WERI-Rb-1 (cell line): ENCODE results near the gene CCDC102A.
A peak's percentile ranks its signal among the peaks of the same experiment; 100 is the strongest.

Experiments
- DNase-seq: peaks from one replicate; pipeline ENCODE4 v3.0.0-alpha.2; 2020
- H3K27ac ChIP-seq: fragments of 250-450 bp; sonication (Bioruptor Pico); 2 replicates; pipeline ENCODE4 v1.5.1; 2020; ENCODE audit warnings: mild to moderate bottlenecking, moderate library complexity
- H3K27me3 ChIP-seq: fragments of 250-450 bp; sonication (Bioruptor Pico); 2 replicates; pipeline ENCODE4 v1.5.1; 2021; ENCODE audit warnings: mild to moderate bottlenecking, low read depth, moderate library complexity; ENCODE audit not compliant: insufficient read depth, severe bottlenecking
- H3K36me3 ChIP-seq: fragments of 250-450 bp; sonication (Bioruptor Pico); 2 replicates; pipeline ENCODE4 v1.5.1; 2020; ENCODE audit warnings: mild to moderate bottlenecking, moderate library complexity
- H3K4me3 ChIP-seq: 2 replicates; pipeline ENCODE4 v1.5.1; 2011; ENCODE audit warnings: low read depth, mild to moderate bottlenecking, control low read depth, low read length
- H3K9me3 ChIP-seq: fragments of 250-450 bp; sonication (Bioruptor Pico); 2 replicates; pipeline ENCODE4 v1.5.1; 2021; ENCODE audit warnings: mild to moderate bottlenecking, moderate library complexity; ENCODE audit not compliant: severe bottlenecking
- TF ChIP-seq, protein P1 (sequence below): IDR thresholded peaks from 2 replicates; pipeline ENCODE4 v1.5.1; 2011; ENCODE audit warnings: low read depth, mild to moderate bottlenecking, control low read depth, inconsistent platforms, low read length

CCDC102A gene

DNA sequence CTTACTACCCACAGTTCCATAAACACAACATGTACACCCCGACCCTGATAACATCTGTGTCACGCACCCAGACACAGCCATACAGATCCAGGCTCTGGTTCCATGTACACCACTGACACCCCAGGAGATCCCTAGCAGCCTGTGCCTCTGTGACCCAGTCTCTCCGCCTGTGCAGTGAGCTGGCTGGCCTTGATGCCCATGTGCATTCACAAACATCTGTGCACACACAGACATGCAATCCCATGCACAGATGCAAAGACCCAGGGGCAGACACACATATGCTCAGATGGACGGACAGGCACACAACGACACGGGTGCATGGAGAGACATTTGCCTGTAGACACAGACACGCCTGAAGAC lies 4.1 kb downstream of the CCDC102A start:
- H3K4me3 ChIP-seq: no peak overlapping the region
- TF ChIP-seq, protein P1, sequence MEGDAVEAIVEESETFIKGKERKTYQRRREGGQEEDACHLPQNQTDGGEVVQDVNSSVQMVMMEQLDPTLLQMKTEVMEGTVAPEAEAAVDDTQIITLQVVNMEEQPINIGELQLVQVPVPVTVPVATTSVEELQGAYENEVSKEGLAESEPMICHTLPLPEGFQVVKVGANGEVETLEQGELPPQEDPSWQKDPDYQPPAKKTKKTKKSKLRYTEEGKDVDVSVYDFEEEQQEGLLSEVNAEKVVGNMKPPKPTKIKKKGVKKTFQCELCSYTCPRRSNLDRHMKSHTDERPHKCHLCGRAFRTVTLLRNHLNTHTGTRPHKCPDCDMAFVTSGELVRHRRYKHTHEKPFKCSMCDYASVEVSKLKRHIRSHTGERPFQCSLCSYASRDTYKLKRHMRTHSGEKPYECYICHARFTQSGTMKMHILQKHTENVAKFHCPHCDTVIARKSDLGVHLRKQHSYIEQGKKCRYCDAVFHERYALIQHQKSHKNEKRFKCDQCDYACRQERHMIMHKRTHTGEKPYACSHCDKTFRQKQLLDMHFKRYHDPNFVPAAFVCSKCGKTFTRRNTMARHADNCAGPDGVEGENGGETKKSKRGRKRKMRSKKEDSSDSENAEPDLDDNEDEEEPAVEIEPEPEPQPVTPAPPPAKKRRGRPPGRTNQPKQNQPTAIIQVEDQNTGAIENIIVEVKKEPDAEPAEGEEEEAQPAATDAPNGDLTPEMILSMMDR: no peak
- DNase-seq: peak; percentile 4
- no peaks in the 10 kb centered on the region for H3K27me3 ChIP-seq
- H3K27ac ChIP-seq: no peak overlapping the region
- H3K9me3 ChIP-seq: no peaks in the 10 kb centered on the region
- H3K36me3 ChIP-seq: no peaks in the 10 kb centered on the region; the same call in 1 of the 2 replicates

DNA sequence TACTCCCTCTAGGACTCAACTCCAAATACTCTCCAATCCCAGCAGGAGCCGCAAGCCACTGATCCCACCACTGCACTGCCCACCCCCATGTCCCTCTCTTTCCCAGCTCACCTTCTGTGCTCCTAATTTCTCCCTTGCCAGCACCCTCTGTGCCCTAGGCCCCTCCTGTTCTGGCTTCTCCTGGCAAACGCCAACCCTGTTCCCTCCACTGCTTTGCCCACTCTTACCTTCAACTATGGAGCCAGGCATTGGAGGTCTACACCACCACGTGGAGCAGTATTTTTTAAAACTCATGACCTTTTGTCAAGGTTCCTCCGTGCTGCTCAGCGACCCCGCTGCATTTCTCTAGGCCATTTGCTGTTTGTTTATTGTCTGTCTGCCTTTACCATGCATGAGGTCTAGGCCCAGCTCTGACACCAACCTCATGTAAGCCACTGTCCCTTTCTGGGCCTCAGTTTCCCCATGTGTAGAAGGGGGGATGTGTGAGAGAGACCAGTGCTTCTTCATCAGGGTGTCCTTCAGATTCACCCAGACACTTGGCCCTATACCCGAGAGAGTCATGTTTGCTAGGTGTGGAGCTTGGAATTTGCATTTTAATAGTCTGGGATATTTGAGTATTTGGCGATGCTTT lies 4.6 kb downstream of the CCDC102A start:
- Histone ChIP-seq H3K4me3 (no peak overlapping the region), H3K36me3 (no peaks in the 10 kb centered on the region; the same call in 1 of the 2 replicates), H3K9me3 (no peaks in the 10 kb centered on the region), H3K27me3 (no peaks in the 10 kb centered on the region), H3K27ac (no peak overlapping the region)
- peak; percentile 1 for DNase-seq
- TF ChIP-seq, protein P1: no peak

DNA sequence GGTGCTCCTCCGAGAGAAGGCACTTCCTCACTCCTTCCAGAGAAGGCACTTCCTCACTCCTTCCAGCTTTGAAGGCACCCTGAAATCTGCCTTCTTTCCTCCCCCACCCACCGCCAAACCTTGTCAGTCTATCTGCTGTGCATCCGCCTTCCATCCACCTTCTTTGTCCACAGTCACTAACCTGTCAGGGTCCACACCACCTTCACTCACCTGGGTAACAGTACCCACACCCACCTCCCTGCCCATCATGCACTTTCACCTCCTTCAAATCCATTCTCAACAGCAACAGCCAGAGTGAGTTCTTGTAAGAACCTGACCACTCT lies 5.2 kb downstream of the CCDC102A start:
- TF ChIP-seq, protein P1: no peak
- no peaks in the 10 kb centered on the region for H3K9me3 ChIP-seq
- no peak overlapping the region for H3K4me3 ChIP-seq
- no peak overlapping the region for H3K27ac ChIP-seq
- no peaks in the 10 kb centered on the region; the same call in 1 of the 2 replicates for H3K36me3 ChIP-seq
- peak; percentile 2 for DNase-seq
- no peaks in the 10 kb centered on the region for H3K27me3 ChIP-seq

DNA sequence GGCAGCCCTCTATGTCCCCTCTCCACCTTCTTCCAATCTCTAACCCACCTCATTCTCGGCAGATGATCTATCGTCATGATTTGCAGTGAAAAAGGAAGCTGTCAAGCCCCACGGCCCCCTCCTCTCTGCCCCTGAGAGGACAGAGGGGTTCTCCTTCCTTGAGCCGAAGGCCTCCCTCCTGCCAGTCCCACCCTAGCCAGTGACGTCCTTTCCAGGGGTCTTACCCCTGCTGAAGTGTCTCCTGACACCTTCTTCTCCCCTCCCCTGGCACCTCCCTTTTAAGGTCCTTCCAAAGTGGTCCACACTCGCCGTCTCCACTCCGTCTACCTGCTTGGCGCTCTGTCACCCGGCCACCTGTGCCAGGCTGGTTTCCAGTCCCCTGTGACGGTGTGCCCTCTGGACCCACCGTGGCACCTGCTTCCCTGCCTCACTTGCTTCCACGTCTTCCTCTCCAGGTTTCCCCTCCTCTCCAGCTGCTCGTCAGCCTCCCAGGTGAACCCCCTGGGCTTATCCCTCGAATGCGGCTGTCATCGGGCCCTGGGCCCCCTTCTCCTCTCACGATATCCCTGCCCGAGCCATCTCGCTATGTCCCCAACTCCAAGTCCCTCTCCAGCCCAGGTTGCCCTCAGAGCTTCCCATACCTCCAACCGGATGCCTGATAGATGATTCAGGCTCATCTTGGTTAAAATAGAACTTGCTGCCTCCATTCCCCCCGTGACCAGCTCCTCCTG lies 5.7 kb downstream of the CCDC102A start:
- H3K9me3 ChIP-seq: no peaks in the 10 kb centered on the region
- no peaks in the 10 kb centered on the region for H3K27me3 ChIP-seq
- no peaks in the 10 kb centered on the region; the same call in 1 of the 2 replicates for H3K36me3 ChIP-seq
- TF ChIP-seq, protein P1: no peak
- no peak overlapping the region for H3K4me3 ChIP-seq
- H3K27ac ChIP-seq: no peak overlapping the region
- DNase-seq: peak; percentile 3

DNA sequence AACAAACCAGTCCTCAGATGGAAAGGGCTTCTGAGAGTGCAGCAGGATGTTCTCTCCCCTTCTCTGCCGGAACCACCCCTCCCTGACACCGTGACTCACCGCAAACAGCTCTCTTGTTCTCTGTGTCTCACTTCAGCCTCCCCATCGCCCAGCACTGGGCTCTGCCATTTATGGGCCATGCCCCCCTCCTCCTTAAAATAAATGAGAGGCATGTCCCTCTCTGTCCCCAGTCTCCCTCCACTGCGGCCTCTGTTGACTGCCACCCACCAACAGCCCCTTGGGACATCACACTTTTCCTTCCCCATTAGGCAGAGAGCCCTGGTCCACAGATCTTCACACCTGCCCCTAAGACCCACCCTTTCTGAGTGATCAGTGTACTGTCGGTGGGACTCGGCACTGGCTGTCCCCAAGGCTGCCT lies 6.3 kb downstream of the CCDC102A start:
- no peak for DNase-seq
- Histone ChIP-seq H3K36me3 (no peaks in the 10 kb centered on the region; the same call in 1 of the 2 replicates), H3K4me3 (no peak overlapping the region), H3K9me3 (no peaks in the 10 kb centered on the region), H3K27ac (no peak overlapping the region), H3K27me3 (no peaks in the 10 kb centered on the region)
- TF ChIP-seq, protein P1: no peak
